Peyer's patch (tissue), 4 donors: ENCODE measurements around the gene AGO3.

Source experiments
- CTCF ChIP-seq, 6 experiments: fragments of 450-650 bp in 4 of 6; fragments of 200-600 bp in 2 of 6; sonication (generic) in 1 of 6; IDR thresholded peaks; one replicate each; pipeline ENCODE4 v1.5.1; 2017 to 2019; ENCODE audit warnings: antibody characterized with exemption in 6 of 6, mild to moderate bottlenecking in 3 of 6, moderate library complexity in 1 of 6
- POLR2A ChIP-seq, 2 donors: fragments of 450-650 bp; IDR thresholded peaks; one replicate each; pipeline ENCODE4 v1.5.1; 2017; ENCODE audit warnings: antibody characterized with exemption in 2 of 2, mild to moderate bottlenecking in 2 of 2, moderate library complexity in 2 of 2

- TF ChIP-seq CTCF (IDR thresholded peaks at IDR 0.05) (no peak), POLR2A (IDR thresholded peaks at IDR 0.05) (no peak)
Measured at GRCh38 chr1:36083219-36083618, 152.3 kb downstream of the AGO3 start.
